ENCODE measurements around the gene ADPRHL1.

Gene ADPRHL1

GRCh38 chr13:113415032-113415431 is 38.3 kb downstream of the ADPRHL1 start:
- Histone ChIP-seq H3K27ac (peak overlapping the region; percentile 94 to 98), H3K4me3 (no peak overlapping the region)
- peak; percentile 66 for DNase-seq (ENCODE audit: low spot score)
- TF ChIP-seq CTCF (IDR thresholded peaks at IDR 0.05) = no peak

- peak overlapping the region; percentile 94 to 98 for H3K27ac ChIP-seq
- peak overlapping the region; percentile 28 for H3K4me3 ChIP-seq
- DNase-seq (ENCODE audit: low spot score) = no peak
- no peak for TF ChIP-seq CTCF (IDR thresholded peaks at IDR 0.05)
These were observed 39.0 kb downstream of the ADPRHL1 start for GRCh38 chr13:113414335-113414734.

GRCh38 chr13:113413898-113414282 is 39.4 kb downstream of the ADPRHL1 start:
- Histone ChIP-seq H3K4me3 (peak overlapping the region; percentile 28), H3K27ac (peak overlapping the region; percentile 94 to 98)
- no peak for TF ChIP-seq CTCF (IDR thresholded peaks at IDR 0.05)
- peak; percentile 92 for DNase-seq (ENCODE audit: low spot score)

- DNase-seq (ENCODE audit: low spot score) = no peak
- peak overlapping the region; percentile 45 for H3K4me3 ChIP-seq
- TF ChIP-seq CTCF (IDR thresholded peaks at IDR 0.05) = no peak
- H3K27ac ChIP-seq = peak overlapping the region; percentile 94 to 98
These were observed 40.0 kb downstream of the ADPRHL1 start for GRCh38 chr13:113413178-113413897.

GRCh38 chr13:113412440-113412839 is 40.8 kb downstream of the ADPRHL1 start:
- peak; percentile 59 for DNase-seq (ENCODE audit: low spot score)
- peak overlapping the region; percentile 94 to 96 for H3K27ac ChIP-seq
- TF ChIP-seq CTCF (IDR thresholded peaks at IDR 0.05) = no peak
- no peak overlapping the region for H3K4me3 ChIP-seq

- DNase-seq (ENCODE audit: low spot score) = peak; percentile 88
- no peak for TF ChIP-seq CTCF (IDR thresholded peaks at IDR 0.05)
- Histone ChIP-seq H3K4me3 (peak overlapping the region; percentile 61), H3K27ac (peak overlapping the region; percentile 94 to 96)
These were observed 41.9 kb downstream of the ADPRHL1 start for GRCh38 chr13:113411216-113412023.
